ENCODE measurements around the gene JAG1. TPM values are rescaled to one million over a fixed set of nuclear protein-coding genes. Genes with fewer than 3 reads are reported as not detected.

JAG1 gene
- total and polyA plus RNA-seq, 9 of the 15 experiments (the other 6 are each of a cell fraction or from before 2014, with no cell fraction given) = 0.04 to 0.40 (median 0.07) TPM

DNA sequence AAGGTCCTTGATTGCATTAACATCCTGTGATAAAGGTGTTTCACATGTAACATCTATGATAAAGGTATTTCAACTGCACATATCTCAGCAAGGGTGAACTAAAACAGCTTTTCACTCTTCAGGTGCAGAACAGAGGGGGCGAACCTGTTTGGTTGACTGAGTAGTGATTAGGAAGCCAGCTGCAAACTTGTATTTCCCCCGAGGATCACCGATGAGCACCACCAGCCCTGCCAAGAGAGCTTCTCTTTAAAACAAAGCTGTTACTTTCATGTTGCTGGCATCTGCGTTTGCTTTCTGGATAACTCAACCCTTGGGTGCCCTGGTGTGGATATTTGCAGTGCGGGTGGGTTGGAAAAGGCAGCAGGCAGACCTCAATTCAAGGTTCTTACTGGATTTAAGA lies 39.6 kb downstream of the JAG1 start:
- H3K9me3 ChIP-seq (replicated peaks; ENCODE audit: control insufficient read depth, insufficient read depth, low read depth, low read length) = no peaks in the 10 kb centered on the region
- H2AFZ ChIP-seq (ENCODE audit: low read depth, low read length) = no peak overlapping the region
- H3K9ac ChIP-seq (ENCODE audit: insufficient read depth in 1 of 2, low read depth in 2 of 2, low read length in 2 of 2) = no peak overlapping the region
- 2% methylated on average over 4 of the region's 5 CpGs for WGBS (ENCODE audit: insufficient coverage, low coverage, missing lambda C conversion rate)
- no peak for FAIRE-seq
- no peaks in the 10 kb centered on the region for H3K9me1 ChIP-seq (ENCODE audit: control insufficient read depth, insufficient read depth, low read length)
- no peak for DNase-seq (ENCODE audit: extremely low read depth in 1 of 4, low spot score in 3 of 4)
- intact Hi-C loops (cut with micrococcal nuclease) (no loop called here), in situ Hi-C loops (cut with MboI) (no loop called here)
- H3K4me2 ChIP-seq (ENCODE audit: insufficient read depth, low read length) = no peak overlapping the region
- H3K4me1 ChIP-seq (replicated peaks in 1 of 2; ENCODE audit: control insufficient read depth in 2 of 2, insufficient read depth in 2 of 2, low read length in 2 of 2) = no peaks in the 10 kb centered on the region
- no TSS peak for BruUV-seq (replicated peaks)
- H3K27me3 ChIP-seq (ENCODE audit: control insufficient read depth in 2 of 2, insufficient read depth in 2 of 2, low read length in 2 of 2) = peaks cover 3 to 12% of the 10 kb centered on the region in 2 experiments; a peak in 3 of 5 replicates
- H4K20me1 ChIP-seq (replicated peaks; ENCODE audit: control insufficient read depth, insufficient read depth, low read length) = no peaks in the 10 kb centered on the region
- TF ChIP-seq, protein P1, sequence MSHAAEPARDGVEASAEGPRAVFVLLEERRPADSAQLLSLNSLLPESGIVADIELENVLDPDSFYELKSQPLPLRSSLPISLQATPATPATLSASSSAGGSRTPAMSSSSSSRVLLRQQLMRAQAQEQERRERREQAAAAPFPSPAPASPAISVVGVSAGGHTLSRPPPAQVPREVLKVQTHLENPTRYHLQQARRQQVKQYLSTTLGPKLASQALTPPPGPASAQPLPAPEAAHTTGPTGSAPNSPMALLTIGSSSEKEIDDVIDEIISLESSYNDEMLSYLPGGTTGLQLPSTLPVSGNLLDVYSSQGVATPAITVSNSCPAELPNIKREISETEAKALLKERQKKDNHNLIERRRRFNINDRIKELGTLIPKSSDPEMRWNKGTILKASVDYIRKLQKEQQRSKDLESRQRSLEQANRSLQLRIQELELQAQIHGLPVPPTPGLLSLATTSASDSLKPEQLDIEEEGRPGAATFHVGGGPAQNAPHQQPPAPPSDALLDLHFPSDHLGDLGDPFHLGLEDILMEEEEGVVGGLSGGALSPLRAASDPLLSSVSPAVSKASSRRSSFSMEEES (CRISPR knock-in tag; IDR thresholded peaks at IDR 0.05) = no peak
- TF ChIP-seq ZNF324 (CRISPR knock-in tag; IDR thresholded peaks at IDR 0.05) = no peak
- TF ChIP-seq, protein P2, sequence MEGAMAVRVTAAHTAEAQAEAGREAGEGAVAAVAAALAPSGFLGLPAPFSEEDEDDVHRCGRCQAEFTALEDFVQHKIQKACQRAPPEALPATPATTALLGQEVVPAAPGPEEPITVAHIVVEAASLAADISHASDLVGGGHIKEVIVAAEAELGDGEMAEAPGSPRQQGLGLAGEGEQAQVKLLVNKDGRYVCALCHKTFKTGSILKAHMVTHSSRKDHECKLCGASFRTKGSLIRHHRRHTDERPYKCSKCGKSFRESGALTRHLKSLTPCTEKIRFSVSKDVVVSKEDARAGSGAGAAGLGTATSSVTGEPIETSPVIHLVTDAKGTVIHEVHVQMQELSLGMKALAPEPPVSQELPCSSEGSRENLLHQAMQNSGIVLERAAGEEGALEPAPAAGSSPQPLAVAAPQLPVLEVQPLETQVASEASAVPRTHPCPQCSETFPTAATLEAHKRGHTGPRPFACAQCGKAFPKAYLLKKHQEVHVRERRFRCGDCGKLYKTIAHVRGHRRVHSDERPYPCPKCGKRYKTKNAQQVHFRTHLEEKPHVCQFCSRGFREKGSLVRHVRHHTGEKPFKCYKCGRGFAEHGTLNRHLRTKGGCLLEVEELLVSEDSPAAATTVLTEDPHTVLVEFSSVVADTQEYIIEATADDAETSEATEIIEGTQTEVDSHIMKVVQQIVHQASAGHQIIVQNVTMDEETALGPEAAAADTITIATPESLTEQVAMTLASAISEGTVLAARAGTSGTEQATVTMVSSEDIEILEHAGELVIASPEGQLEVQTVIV (CRISPR knock-in tag; IDR thresholded peaks at IDR 0.05; ENCODE audit: borderline replicate concordance) = no peak
- H3K36me3 ChIP-seq (ENCODE audit: control insufficient read depth, insufficient read depth, low read length) = no peaks in the 10 kb centered on the region
- ATAC-seq = no peak
- no peak overlapping the region for H3K4me3 ChIP-seq
- ChIA-PET CTCF (ENCODE audit: low intra/inter-chr PET ratio) (no interaction called here), POLR2A (no interaction called here)
- H3K79me2 ChIP-seq (ENCODE audit: control insufficient read depth, insufficient read depth, low read length) = no peaks in the 10 kb centered on the region
- H3K27ac ChIP-seq (ENCODE audit: extremely low read depth, low read depth, low read length) = no peak overlapping the region

Data from K562 (cell line).